COLO829 (cell line): Measurements from ENCODE around the gene MAG.

Experiments
- DNase-seq: peaks from one replicate; pipeline ENCODE4 v3.0.0; 2012; ENCODE audit warnings: low spot score

MAG gene

GRCh38 chr19:35299523-35300338 lies 7.8 kb downstream of the MAG start:
- peak; percentile 56 for DNase-seq

GRCh38 chr19:35300339-35300649 lies 8.3 kb downstream of the MAG start:
- DNase-seq: no peak

GRCh38 chr19:35301961-35302360 lies 10.0 kb downstream of the MAG start:
- no peak for DNase-seq

DNA sequence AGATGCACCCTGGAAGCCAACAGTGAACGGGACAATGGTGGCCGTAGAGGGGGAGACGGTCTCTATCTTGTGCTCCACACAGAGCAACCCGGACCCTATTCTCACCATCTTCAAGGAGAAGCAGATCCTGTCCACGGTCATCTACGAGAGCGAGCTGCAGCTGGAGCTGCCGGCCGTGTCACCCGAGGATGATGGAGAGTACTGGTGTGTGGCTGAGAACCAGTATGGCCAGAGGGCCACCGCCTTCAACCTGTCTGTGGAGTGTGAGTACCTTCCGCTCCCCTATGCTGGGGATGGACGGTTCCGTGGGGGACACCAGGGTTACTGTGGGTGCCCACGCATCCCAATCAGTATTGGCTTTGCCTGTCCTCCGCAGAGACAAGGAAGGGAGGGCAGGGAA lies 10.5 kb downstream of the MAG start:
- DNase-seq: no peak

GRCh38 chr19:35303357-35303915 lies 11.5 kb downstream of the MAG start:
- DNase-seq: no peak

DNA sequence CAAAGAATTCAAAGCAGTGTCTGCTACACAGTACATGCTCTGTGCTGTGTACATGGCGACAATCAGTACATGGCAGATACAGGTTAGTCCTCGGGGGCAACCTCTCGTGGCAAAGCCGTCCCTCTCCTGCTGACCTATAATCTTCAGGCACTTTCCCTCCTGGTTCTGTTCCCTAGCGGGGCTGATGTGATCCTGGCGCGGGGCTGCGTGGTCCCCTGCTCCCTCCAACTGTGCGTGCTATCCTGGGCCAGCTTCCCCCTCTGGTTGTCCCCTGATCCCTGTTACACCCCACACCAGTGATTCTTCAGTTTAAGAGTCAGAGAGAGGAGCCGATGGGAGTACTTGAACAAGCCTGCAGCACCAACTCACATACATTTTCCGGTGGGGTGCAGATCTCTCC lies 12.1 kb downstream of the MAG start:
- no peak for DNase-seq

- no peak for DNase-seq
These were observed 13.2 kb downstream of the MAG start for GRCh38 chr19:35305181-35305580.

- peak; percentile 35 for DNase-seq
These were observed 14.7 kb downstream of the MAG start for GRCh38 chr19:35306473-35307246.

- no peak for DNase-seq
These were observed 16.0 kb downstream of the MAG start for GRCh38 chr19:35307931-35308330.

DNA sequence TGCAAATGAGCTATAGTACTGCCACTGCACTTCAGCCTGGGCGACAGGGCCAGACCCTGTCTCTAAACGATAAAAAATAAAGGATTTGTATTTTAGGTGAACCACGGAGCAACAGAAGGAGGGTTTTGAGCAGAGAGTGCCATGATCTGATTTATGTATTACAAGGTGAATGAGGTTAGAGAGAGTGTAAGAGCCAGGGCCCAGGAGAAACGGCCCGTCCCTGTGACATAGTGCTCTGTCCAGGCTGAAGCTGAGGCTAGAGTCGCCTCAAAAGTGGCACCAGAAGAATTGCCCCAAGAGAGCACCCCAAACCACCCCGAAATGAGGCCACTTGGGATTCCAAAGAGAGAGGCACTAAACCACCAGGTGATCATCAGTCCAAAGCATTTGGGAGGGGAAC lies 16.9 kb downstream of the MAG start:
- DNase-seq: no peak

DNA sequence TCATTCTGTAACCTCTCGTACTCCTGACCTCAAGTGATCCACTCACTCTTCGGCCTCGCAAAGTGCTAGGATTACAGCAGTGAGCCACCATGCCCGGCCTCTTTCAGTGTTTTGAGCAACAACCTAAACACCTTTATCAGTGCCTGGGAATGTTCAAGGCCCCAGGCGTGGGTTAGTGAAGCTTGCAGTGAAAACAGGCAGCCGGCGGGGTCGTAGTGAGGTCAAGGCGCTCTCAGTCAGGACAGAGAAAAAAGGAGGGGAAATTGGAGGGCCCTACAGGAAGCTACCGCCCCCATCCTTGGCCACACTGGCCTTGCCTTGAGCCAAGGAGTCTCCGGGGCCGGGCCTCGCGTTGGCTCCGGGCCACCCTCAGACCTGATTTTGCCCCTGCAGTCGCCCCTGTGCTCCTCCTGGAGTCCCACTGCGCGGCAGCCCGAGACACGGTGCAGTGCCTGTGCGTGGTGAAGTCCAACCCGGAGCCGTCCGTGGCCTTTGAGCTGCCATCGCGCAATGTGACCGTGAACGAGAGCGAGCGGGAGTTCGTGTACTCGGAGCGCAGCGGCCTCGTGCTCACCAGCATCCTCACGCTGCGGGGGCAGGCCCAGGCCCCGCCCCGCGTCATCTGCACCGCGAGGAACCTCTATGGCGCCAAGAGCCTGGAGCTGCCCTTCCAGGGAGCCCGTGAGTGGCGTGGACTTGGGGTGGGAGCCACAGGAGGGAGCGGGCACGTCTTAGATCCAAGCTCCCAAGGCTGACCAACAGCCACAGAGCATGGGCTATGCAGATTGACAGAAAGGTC lies 17.7 kb downstream of the MAG start:
- peak; percentile 40 for DNase-seq

DNA sequence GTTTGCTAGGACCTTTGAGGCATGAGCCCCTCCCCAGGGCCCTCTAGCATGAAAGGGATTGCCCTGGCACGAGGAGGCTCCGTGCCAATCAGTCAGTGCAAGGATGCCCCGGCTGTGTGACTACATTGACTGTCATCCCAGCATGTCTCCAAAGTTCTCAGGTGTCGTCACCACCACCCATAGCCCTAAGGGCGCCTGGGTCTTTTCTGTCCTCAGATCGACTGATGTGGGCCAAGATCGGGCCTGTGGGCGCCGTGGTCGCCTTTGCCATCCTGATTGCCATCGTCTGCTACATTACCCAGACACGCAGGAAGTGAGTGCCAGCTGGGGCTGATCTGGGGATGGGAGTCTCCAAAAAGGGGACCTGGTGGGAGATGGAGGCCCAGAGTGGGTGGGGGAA lies 18.4 kb downstream of the MAG start:
- no peak for DNase-seq

- no peak for DNase-seq
These were observed 19.0 kb downstream of the MAG start for GRCh38 chr19:35310811-35311465.

GRCh38 chr19:35311901-35312665 lies 20.1 kb downstream of the MAG start:
- no peak for DNase-seq

DNA sequence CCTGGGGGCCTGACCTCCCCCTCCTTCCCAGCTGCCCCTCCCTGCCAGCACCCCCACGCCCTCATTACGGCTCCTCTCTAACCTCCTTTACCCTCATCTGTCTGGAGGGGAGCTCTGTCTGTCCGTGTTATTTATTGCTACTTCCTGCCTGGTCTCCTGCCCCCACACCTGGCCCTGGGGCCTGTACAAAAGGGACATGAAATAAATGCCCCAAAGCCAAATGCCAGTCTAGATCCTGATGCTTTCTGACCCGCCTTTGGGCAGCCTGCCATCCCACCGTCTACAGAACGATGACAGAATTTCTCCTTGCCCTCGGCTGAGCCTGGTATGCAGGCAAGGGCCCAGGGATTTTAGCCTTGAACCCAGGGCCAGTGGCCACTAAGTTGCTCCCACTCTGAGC lies 21.6 kb downstream of the MAG start:
- no peak for DNase-seq

DNA sequence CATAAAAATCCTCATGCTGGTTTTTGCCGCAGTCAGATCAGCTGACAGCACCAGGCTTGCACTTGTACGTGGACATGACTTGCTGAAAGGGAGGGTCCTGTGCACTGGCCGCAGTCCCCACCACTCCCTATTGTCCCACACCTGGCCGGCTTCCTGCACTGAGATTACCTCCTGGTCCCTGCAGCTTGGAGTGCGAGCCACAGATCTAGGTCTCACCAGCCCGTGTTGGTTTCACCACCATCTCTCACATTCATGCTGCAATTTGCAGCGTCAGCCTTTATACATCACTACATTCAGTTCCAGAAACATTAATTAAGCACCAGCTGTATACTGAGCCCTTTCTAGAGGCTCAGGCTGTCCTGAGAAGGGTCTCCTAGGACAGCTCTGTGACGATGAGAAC lies 22.1 kb downstream of the MAG start:
- DNase-seq: no peak

DNA sequence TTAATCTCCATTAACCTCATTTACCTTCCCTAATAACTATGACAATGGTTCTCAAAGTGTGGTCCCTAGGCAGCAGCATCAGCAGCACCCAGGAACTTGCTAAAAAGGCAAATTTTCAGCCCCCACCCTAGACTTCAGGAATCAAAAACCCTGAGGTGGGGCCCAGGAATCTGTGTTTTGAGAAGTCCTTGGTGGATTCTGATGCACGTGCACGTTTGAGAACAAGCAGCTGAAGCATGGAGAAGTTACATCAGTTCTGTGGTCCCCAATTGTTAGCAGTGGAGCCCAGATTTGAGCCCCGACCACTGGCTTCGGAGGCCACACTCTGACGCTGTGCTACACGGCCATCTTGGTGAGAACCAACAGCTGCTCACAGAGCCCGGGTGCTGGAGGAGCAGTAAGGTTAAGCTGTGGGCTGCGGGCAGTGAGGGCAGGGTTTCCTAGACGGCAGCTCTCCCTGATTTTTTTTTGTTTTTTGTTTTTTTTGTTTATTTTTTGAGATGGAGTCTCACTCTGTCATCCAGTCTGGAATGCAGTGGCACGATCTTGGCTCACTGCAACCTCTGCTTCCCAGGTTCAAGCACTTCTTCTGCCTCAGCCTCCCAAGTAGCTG lies 23.0 kb downstream of the MAG start:
- DNase-seq: no peak

DNA sequence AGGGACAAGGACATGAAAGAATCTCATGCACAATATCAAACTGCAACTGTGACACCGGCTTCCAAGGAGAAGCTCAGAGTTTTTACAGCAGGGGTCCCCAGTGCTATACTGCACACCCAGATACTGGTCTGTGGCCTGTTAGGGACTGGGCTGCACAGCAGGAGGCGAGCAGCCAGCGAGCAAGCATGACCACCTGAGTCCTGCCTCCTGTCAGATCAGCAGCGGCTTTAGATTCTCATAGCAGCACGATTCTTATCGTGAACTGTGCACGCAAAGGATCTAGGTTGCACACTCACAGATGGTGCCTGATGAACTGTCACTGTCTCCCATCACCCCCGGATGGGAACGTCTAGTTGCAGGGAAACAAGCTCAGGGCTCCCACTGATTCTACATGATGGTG lies 23.9 kb downstream of the MAG start:
- DNase-seq: no peak

- DNase-seq: no peak
These were observed 24.6 kb downstream of the MAG start for GRCh38 chr19:35316560-35316959.

GRCh38 chr19:35317464-35318043 lies 25.6 kb downstream of the MAG start:
- DNase-seq: no peak
